DND-41 (cell line): ENCODE measurements around the gene CCR2.

Experiments used
- ATAC-seq: fragments of 200-7000 bp; cut with Tn5 transposase; 3 replicates; pipeline ENCODE4 v1.9.1; 2021; ENCODE audit warnings: low read depth; ENCODE audit not compliant: insufficient read depth
- DNase-seq: peaks from one replicate; pipeline ENCODE4 v3.0.0-alpha.2; 2020
- H2AFZ ChIP-seq: 2 replicates; pipeline ENCODE4 v1.6.0; 2012; ENCODE audit warnings: low read depth, low read length
- H3K27ac ChIP-seq: 2 replicates; pipeline ENCODE4 v1.5.1; 2012; ENCODE audit warnings: low read length, inconsistent platforms
- H3K27me3 ChIP-seq: fragments of 200-600 bp; sonication (generic); 2 replicates; pipeline ENCODE4 v1.6.0; 2012; ENCODE audit warnings: low read length, mild to moderate bottlenecking, inconsistent platforms; ENCODE audit not compliant: insufficient read depth, poor library complexity
- H3K36me3 ChIP-seq: 2 replicates; pipeline ENCODE4 v1.5.1; 2012; ENCODE audit warnings: low read length, inconsistent platforms; ENCODE audit not compliant: insufficient read depth
- H3K4me1 ChIP-seq: 2 replicates; pipeline ENCODE4 v1.5.1; 2012; ENCODE audit warnings: mild to moderate bottlenecking, low read length; ENCODE audit not compliant: insufficient read depth
- H3K4me2 ChIP-seq: 2 replicates; pipeline ENCODE4 v1.6.0; 2012; ENCODE audit warnings: mild to moderate bottlenecking, moderate library complexity, low read length, inconsistent platforms; ENCODE audit not compliant: insufficient read depth
- H3K4me3 ChIP-seq, 2 experiments: fragments of 200-600 bp in 1 of 2; shearing (Covaris generic) in 1 of 2; 2 replicates each; pipeline ENCODE4 v1.5.1; 2012 to 2016; ENCODE audit warnings: inconsistent platforms in 2 of 2, low read length in 2 of 2, mild to moderate bottlenecking in 2 of 2, low read depth in 1 of 2, moderate library complexity in 1 of 2
- H3K79me2 ChIP-seq: 2 replicates; pipeline ENCODE4 v1.6.0; 2012; ENCODE audit warnings: low read length, inconsistent platforms; ENCODE audit not compliant: insufficient read depth
- H3K9ac ChIP-seq: 2 replicates; pipeline ENCODE4 v1.6.0; 2012; ENCODE audit warnings: low read depth, mild to moderate bottlenecking, inconsistent platforms, low read length, moderate library complexity
- H3K9me3 ChIP-seq: 2 replicates; pipeline ENCODE4 v1.5.1; 2012; ENCODE audit warnings: low read length, moderate library complexity, mild to moderate bottlenecking, inconsistent platforms; ENCODE audit not compliant: insufficient read depth, severe bottlenecking
- H4K20me1 ChIP-seq: 2 replicates; pipeline ENCODE4 v1.6.0; 2012; ENCODE audit warnings: low read length; ENCODE audit not compliant: insufficient read depth
- CTCF ChIP-seq: IDR thresholded peaks from 2 replicates; pipeline ENCODE4 v1.5.1; 2012; ENCODE audit warnings: borderline replicate concordance, low read length, moderate library complexity, mild to moderate bottlenecking; ENCODE audit not compliant: poor library complexity, severe bottlenecking; ENCODE audit errors: extremely low read depth
- EZH2 ChIP-seq: IDR thresholded peaks from 3 replicates; pipeline ENCODE4 v1.6.1; 2012; ENCODE audit warnings: borderline replicate concordance, low read depth, mild to moderate bottlenecking, moderate library complexity, low read length, inconsistent platforms; ENCODE audit not compliant: severe bottlenecking

The CCR2 gene

GRCh38 chr3:46395210-46395661 is 41.3 kb downstream of the CCR2 start:
- Histone ChIP-seq H3K4me1 (peaks cover 64% of the 10 kb centered on the region), H3K4me3 (no peak overlapping the region), H3K27me3 (no peaks in the 10 kb centered on the region), H3K27ac (peak overlapping the region; percentile 89), H3K9ac (no peak overlapping the region), H3K79me2 (no peaks in the 10 kb centered on the region), H3K36me3 (no peaks in the 10 kb centered on the region), H2AFZ (no peak overlapping the region), H3K4me2 (no peak overlapping the region), H3K9me3 (no peaks in the 10 kb centered on the region), H4K20me1 (no peaks in the 10 kb centered on the region)
- ATAC-seq (no peak), DNase-seq (peak; percentile 28)
- TF ChIP-seq CTCF, result peak; percentile 49
- TF ChIP-seq EZH2, result no peak

- H3K9ac ChIP-seq, result no peak overlapping the region
- H3K36me3 ChIP-seq, result no peaks in the 10 kb centered on the region
- H3K27me3 ChIP-seq, result no peaks in the 10 kb centered on the region
- no peak for ATAC-seq
- DNase-seq, result no peak
- no peaks in the 10 kb centered on the region for H3K9me3 ChIP-seq
- no peak overlapping the region for H3K4me2 ChIP-seq
- peaks cover 65% of the 10 kb centered on the region for H3K4me1 ChIP-seq
- no peak overlapping the region for H3K4me3 ChIP-seq
- H4K20me1 ChIP-seq, result no peaks in the 10 kb centered on the region
- no peak overlapping the region for H2AFZ ChIP-seq
- H3K27ac ChIP-seq, result peak overlapping the region; percentile 89
- H3K79me2 ChIP-seq, result no peaks in the 10 kb centered on the region
- no peak for TF ChIP-seq CTCF
- TF ChIP-seq EZH2, result no peak
These were observed 42.0 kb downstream of the CCR2 start for GRCh38 chr3:46395766-46396530.

- ATAC-seq, result no peak
- Histone ChIP-seq H3K4me2 (no peak overlapping the region), H3K4me1 (peaks cover 61% of the 10 kb centered on the region), H3K9me3 (no peaks in the 10 kb centered on the region), H3K27me3 (no peaks in the 10 kb centered on the region), H3K9ac (no peak overlapping the region), H4K20me1 (no peaks in the 10 kb centered on the region), H3K79me2 (no peaks in the 10 kb centered on the region), H3K36me3 (no peaks in the 10 kb centered on the region), H3K4me3 (no peak overlapping the region), H2AFZ (no peak overlapping the region), H3K27ac (peak overlapping the region; percentile 62)
- DNase-seq, result no peak
- TF ChIP-seq EZH2 (no peak), CTCF (no peak)
These were observed 43.2 kb downstream of the CCR2 start for GRCh38 chr3:46397111-46397510.
